ENCODE results near the gene SLC35B4.

DNA sequence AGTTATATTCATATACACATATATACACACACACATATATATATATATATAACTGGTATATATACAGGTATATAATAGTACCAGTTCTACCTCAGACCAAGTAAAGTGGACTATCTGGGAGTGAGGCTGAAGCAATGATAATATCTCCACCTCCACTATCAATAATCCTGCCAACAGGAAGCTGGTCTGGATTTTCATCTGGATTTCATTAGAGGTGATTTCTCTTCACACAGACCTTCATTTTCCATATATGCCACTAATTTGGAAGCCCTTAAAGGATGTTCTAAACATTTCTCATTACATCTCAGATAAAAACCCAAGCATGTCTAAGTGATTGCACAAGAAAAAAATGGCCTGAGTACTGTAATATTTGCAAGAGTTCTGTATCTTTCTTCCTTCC, 1.7 kb upstream of the SLC35B4 start:
- TF ChIP-seq, protein P1, sequence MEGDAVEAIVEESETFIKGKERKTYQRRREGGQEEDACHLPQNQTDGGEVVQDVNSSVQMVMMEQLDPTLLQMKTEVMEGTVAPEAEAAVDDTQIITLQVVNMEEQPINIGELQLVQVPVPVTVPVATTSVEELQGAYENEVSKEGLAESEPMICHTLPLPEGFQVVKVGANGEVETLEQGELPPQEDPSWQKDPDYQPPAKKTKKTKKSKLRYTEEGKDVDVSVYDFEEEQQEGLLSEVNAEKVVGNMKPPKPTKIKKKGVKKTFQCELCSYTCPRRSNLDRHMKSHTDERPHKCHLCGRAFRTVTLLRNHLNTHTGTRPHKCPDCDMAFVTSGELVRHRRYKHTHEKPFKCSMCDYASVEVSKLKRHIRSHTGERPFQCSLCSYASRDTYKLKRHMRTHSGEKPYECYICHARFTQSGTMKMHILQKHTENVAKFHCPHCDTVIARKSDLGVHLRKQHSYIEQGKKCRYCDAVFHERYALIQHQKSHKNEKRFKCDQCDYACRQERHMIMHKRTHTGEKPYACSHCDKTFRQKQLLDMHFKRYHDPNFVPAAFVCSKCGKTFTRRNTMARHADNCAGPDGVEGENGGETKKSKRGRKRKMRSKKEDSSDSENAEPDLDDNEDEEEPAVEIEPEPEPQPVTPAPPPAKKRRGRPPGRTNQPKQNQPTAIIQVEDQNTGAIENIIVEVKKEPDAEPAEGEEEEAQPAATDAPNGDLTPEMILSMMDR (IDR thresholded peaks at IDR 0.05): no peak
- TF ChIP-seq POLR2A (IDR thresholded peaks at IDR 0.05): no peak

Data from uterus (tissue), 2 donors.